ENCODE measurements around the gene DRC7. TPM values are rescaled to one million over a fixed set of nuclear protein-coding genes. Genes with fewer than 3 reads are reported as not detected.

Gene DRC7
- total RNA-seq, 2 donors from 2014 or later, result not detected

DNA sequence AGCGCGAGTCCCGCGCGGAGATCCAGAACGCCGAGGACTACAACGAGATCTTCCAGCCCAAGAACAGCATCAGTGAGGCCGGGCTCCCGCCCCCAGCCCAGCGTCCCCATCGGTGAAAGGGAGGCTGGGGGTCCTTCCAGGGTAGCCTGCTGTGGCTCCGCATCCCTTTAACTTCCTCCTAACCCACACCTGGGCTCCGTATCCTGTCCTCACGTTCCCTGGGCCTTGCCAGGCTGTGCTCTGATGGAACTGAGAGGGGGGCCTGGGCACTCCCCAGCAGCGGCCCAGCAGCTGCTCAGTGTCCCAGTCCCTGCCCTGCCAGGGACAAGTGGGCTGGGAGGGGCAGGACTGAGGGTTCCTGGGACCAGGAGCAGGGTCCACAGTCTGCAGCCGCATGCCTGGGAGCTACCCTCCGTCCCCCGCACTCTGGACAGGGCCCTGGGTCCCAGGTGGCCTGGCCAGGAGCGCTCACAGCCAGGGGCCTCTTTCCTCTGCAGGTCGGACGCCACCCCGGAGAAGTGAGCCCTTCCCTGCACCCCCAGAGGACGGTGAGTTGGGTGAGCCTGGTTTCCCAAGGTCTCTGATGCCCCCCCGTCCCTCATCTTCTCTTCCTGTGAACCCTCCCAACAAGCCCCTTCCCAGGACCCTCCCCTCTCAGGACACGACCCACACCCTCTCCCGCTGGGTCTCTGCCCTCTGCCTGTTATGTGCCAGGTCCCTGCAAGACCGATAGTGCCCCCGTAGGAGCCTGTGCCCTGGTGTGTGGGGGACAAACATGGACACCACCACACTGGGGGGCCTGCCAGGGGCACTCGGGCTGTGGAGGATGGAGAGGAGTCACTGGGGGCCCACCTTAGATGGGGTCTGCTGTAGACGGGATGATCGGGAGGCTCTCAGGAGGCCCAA, 59.1 kb downstream of the DRC7 start:
- Histone ChIP-seq H3K4me3 (no peak overlapping the region), H3K36me3 (no peaks in the 10 kb centered on the region), H3K27ac (no peak overlapping the region), H3K27me3 (no peaks in the 10 kb centered on the region), H3K9me3 (no peaks in the 10 kb centered on the region), H3K4me1 (no peaks in the 10 kb centered on the region), H3K9ac (ENCODE audit: low read depth in 2 of 2, low read length in 2 of 2) (no peak overlapping the region)
- DNase-seq, result no peak
- intact Hi-C loops (cut with DNase I), result loop anchor here (10.0 kb wide), 1 partner anchor 241 kb away; no protein-coding TSS in a partner anchor
- TF ChIP-seq, protein P1, sequence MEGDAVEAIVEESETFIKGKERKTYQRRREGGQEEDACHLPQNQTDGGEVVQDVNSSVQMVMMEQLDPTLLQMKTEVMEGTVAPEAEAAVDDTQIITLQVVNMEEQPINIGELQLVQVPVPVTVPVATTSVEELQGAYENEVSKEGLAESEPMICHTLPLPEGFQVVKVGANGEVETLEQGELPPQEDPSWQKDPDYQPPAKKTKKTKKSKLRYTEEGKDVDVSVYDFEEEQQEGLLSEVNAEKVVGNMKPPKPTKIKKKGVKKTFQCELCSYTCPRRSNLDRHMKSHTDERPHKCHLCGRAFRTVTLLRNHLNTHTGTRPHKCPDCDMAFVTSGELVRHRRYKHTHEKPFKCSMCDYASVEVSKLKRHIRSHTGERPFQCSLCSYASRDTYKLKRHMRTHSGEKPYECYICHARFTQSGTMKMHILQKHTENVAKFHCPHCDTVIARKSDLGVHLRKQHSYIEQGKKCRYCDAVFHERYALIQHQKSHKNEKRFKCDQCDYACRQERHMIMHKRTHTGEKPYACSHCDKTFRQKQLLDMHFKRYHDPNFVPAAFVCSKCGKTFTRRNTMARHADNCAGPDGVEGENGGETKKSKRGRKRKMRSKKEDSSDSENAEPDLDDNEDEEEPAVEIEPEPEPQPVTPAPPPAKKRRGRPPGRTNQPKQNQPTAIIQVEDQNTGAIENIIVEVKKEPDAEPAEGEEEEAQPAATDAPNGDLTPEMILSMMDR (IDR thresholded peaks at IDR 0.05), result no peak

DNA sequence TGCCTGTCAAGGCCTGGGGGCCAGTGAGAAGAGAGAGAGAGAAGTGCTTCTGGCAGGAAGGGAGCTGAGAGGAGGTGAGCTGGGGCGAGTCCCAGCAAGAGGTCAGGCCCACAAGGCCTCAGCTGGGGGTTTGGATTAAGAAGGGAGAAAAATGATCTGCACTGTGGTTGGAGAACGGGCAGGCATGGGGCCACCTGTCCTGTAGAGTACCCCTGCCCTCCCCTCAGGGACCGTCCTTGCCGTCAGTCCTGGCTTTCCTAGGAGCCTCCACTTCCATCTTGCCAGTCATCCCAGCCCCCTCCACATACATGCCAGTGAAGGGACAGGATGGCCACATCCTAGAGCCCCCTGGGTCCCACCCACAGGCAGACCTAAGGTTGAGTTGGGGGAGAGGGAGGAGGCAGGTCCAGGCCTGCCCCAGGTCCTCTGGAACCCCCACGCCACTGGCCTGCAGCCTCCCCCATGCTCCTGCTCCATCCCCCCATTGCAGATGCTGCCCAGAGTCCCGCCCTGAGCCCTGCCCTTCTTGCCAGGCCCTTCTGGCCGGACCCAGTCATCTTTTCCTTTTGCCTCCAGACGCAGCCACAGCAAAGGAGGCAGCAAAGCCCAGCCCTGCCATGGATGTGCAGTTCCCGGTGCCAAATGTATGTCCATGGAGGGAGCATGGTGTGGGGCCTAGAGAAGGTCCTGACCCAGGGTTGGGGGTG, 59.9 kb downstream of the DRC7 start:
- Histone ChIP-seq H3K36me3 (no peaks in the 10 kb centered on the region), H3K4me3 (no peak overlapping the region), H3K27ac (no peak overlapping the region), H3K9me3 (no peaks in the 10 kb centered on the region), H3K27me3 (no peaks in the 10 kb centered on the region), H3K9ac (ENCODE audit: low read depth in 2 of 2, low read length in 2 of 2) (no peak overlapping the region), H3K4me1 (no peaks in the 10 kb centered on the region)
- TF ChIP-seq, protein P1 (IDR thresholded peaks at IDR 0.05), result no peak
- no peak for DNase-seq
- intact Hi-C loops (cut with DNase I), result loop anchor here (10.0 kb wide), 1 partner anchor 240 kb away; no protein-coding TSS in a partner anchor

DNA sequence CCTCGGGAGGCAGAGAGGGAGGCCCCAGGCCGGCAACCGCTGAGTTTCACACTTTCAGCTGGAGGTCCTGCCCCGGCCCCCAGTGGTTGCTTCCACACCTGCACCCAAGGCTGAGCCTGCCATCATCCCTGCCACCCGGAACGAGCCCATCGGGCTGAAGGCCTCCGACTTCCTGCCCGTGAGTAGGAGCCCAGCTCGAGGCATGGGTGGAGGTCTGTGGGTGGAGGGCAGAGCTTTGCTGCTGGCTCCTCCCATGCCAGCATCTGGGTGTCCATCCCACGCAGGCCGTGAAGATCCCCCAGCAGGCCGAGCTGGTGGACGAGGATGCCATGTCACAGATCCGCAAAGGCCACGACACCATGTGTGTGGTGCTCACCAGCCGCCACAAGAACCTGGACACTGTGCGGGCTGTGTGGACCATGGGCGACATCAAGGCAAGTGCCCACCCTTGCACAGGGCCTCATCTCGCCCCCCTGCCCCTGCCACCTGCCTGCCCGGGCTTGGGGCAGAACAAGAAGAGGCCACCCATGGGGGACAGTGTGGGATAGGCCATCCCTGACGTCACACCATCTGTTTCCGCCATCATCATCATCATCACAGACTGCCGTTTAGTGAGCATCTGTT, 60.6 kb downstream of the DRC7 start:
- intact Hi-C loops (cut with DNase I), result loop anchor here (10.0 kb wide), 1 partner anchor 240 kb away; no protein-coding TSS in a partner anchor
- Histone ChIP-seq H3K4me3 (no peak overlapping the region), H3K36me3 (no peaks in the 10 kb centered on the region), H3K27ac (no peak overlapping the region), H3K9me3 (no peaks in the 10 kb centered on the region), H3K27me3 (no peaks in the 10 kb centered on the region), H3K9ac (ENCODE audit: low read depth in 2 of 2, low read length in 2 of 2) (no peak overlapping the region), H3K4me1 (no peaks in the 10 kb centered on the region)
- DNase-seq, result no peak
- TF ChIP-seq, protein P1 (IDR thresholded peaks at IDR 0.05), result no peak

DNA sequence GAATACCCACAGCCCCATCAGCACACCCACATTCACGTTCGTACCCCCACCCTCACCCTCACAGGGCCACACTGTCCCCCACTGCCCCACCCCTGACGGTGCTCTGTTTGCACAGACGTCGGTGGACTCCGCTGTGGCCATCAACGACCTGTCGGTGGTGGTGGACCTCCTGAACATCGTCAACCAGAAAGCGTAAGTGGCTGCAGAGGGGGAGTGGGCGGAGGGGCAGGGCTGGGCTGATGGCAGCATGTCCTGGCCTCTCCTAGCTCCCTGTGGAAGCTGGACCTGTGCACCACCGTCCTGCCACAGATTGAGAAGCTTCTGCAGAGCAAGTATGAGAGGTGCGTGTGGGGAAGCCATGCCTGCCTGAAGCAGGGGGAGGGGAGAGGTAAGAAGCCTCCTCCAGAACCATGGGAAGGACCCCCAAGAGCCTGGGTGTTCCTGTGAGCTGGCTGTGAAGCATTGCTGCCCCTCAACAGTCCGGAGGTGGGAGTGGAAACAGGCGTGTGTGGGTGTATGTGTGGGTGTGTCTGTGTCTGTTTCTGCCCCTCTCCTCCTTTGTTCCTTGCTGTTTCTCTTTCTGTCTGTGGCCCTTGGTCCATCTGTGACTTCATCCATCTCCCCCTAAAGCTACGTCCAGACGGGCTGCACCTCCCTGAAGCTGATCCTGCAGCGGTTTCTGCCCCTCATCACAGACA, 61.3 kb downstream of the DRC7 start:
- Histone ChIP-seq H3K27ac (no peak overlapping the region), H3K9me3 (no peaks in the 10 kb centered on the region), H3K4me1 (no peaks in the 10 kb centered on the region), H3K9ac (ENCODE audit: low read depth in 2 of 2, low read length in 2 of 2) (no peak overlapping the region), H3K27me3 (no peaks in the 10 kb centered on the region), H3K4me3 (no peak overlapping the region), H3K36me3 (no peaks in the 10 kb centered on the region)
- TF ChIP-seq, protein P1 (IDR thresholded peaks at IDR 0.05), result no peak
- no peak for DNase-seq
- intact Hi-C loops (cut with DNase I), result loop anchor here (2.0 to 10.0 kb wide), 2 partner anchors 107 to 239 kb away; no protein-coding TSS in a partner anchor
